Measurements from ENCODE around the gene RAPH1.

GRCh38 chr2:203527719-203528118, 7.4 kb downstream of the RAPH1 start:
- TF ChIP-seq CTCF (conservative IDR thresholded peaks at IDR 0.05) (no peak), EZH2 (IDR thresholded peaks at IDR 0.05; ENCODE audit: low read depth) (no peak)
